ENCODE results near the gene CPM.
"Not testable (repeated sequence)": the region's sequence is repeated elsewhere in the genome, so short reads cannot be mapped to it uniquely, and the experiment has no call there.

The CPM gene

GRCh38 chr12:68851592-68852306 is 81.2 kb downstream of the CPM start:
- no peak for DNase-seq (ENCODE audit: low spot score)

DNA sequence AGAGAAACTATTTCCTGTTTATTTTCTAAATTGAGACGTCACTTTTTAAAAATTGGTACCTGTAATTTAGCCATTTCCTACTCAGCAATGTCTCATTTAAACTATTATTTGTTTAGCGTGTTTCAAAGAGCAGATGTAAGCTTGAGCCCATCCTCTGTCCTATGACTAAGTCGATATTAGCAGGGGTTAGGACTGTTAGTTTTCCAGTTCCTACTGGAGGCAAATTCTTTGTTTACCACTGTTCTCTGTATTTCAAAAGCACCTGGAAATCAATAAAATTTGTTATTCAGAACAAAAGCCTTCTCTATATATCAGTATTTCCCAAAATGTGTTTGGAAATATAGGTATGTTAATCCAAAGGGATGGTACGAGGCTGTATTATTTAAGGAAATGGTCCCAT is 82.6 kb downstream of the CPM start:
- DNase-seq (ENCODE audit: low spot score): no peak

GRCh38 chr12:68846811-68847210 is 86.2 kb downstream of the CPM start:
- DNase-seq (ENCODE audit: low spot score): no peak

GRCh38 chr12:68844788-68845695 is 87.9 kb downstream of the CPM start:
- no peak for DNase-seq (ENCODE audit: low spot score)

- no peak for DNase-seq (ENCODE audit: low spot score)
Observed at GRCh38 chr12:68844318-68844745, 88.6 kb downstream of the CPM start.

DNA sequence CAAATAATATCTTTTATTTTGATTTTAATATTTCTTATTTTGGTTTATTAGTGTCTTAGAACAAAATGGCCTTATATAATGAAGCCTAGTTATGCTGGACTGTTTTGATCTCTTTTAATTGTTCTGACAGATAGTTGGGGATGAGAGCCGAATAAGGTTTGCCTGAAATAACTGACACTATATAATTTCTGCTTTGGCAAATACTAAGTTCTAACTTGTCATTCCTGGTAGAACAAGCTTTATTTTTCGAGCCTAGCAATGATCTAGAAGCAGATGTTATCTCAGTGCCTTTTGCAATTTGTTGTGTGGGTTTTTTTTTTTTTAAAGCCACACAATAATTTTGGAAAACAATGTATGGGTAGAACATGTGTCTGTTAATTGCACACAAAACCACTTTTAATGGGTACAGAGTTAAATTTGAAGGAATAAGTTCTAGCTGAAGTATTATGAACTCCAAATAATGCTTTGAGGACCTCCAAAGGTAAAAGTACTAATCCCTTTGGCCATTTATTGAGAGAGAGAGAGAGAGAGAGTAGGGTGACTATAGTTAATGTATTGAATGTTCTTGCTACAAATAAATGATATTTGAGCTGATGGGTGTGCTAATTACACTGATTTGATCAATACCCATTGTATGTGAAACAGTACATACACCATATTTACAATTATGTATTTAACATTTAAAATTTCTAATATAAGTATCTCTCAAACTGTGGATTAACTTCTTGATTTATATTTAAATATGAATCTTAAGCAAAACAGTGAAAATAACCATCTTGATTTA is 90.0 kb downstream of the CPM start:
- DNase-seq (ENCODE audit: low spot score): no peak

DNA sequence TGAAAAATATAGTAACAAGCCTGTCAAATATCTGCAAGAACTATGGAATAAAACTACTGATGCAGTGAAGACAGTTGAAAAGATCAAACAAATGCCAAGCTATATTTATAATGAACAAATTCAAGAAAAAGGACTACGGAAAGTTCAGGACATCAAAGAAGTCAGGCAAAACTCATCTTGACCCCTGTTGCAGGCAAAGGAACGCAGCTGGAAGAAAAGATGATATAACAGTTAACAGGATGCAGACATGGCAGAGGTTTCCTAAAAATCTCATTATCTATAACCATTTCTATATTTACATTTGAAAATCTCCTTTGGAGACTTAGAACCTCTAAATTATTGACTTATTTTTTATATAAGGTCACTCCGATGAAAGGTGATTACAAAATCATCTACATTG is 90.8 kb downstream of the CPM start:
- no peak for DNase-seq (ENCODE audit: low spot score)

DNA sequence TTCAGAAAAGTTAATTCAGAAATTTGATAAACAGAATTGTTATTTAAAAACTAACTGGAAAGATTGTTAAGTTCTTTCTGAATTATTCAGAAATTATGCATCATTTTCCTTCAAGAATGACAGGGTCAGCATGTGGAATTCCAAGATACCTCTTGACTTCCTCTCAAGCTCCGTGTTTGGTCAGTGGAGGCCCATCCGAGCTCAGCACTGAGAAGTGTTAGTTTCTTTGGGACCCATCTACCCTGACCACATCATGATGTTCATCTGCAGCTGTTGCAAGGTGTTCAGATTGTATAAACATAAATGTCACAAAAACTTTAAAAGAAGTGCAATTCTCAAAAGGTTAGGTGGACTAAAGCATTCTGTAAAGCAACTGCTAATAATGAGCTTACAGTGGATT is 91.3 kb downstream of the CPM start:
- no peak for DNase-seq (ENCODE audit: low spot score)

- not testable (repeated sequence) for DNase-seq (ENCODE audit: low spot score)
Observed at GRCh38 chr12:68841175-68841574, 91.8 kb downstream of the CPM start.

GRCh38 chr12:68839183-68840147 is 93.5 kb downstream of the CPM start:
- DNase-seq (ENCODE audit: low spot score): no peak

DNA sequence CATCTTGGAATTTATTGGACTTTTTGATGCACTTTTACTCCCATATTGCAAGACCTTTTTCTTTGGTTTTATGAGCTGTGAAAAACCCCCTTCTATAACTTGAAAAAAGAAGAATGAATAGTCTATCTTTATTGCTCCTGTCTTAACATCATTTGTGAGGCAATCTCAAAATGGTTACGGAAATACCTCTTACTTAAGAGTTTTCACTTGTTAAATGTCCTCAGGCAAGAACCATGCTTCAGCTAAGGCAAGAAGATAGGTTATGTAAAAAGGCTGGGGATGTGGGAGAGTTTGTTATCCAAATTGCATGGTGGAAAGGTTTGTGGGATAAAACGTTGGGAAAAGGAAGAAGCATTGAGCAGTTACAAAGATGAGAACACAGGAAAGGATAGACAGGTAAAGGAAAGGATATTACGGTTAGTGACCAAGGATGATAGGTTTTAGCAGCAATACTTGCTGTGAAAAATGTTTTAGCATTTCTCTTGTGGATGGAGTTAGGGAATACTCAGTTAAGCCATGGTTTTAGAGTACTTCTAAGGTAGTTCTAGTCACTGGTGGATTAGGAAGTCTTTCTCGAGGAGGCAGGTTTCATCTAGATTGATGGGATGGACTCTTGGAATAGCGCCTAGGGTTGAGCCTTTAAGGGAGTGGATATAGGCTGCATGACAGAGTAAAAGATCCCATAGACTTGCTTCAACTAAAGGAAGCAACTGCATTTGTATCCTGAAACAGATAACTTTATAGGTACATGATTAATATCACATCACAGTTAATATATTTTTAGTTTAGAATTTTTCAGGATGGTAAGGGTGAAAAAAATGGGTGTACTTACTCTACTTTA is 94.7 kb downstream of the CPM start:
- DNase-seq (ENCODE audit: low spot score): no peak

- no peak for DNase-seq (ENCODE audit: low spot score)
Observed at GRCh38 chr12:68837215-68837614, 95.8 kb downstream of the CPM start.

DNA sequence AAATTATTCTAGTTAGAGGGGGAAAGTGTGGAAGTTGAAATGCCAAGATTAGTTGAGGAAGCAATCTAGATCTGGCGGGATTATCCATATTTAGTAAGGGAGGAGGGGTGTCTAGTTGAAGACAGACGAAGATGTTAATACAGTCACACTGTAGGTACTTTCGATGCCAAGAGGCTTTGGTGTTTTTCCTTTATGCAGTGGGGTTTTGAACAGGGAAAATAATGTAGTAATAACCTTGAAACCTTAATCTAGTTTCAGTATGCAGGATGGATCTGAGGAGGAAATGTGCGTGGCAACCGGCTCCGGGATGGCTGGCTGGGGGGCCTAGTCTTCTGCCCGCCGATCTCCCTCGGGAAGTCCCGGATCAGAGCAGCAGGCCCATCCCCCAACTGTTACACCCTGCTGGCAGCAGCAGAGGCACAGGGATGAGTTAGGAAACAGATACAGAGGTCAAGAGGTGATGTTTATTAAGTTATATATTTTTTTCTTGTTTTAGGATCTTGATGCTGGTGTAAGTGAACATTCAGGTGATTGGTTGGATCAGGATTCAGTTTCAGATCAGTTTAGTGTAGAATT is 97.5 kb downstream of the CPM start:
- peak; percentile 31 for DNase-seq (ENCODE audit: low spot score)

DNA sequence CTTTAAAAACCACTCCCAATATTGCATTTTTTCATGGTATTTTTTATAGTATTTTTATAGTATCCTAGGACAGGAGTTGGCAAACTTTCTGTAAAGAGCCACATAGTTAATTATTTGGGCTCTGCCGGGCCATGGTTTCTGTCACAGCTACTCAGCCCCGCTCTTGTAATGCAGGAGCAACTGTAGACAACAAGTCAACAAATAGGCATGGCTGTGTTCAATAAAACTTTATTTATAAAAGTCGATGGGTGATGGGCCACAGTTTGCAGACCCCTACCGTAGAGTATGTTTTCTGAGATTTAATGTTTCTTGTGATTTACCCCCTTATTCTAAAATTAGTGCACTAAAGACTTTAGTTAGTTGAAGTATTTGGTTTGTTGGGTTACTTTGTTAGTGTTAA is 99.5 kb downstream of the CPM start:
- DNase-seq (ENCODE audit: low spot score): no peak

DNA sequence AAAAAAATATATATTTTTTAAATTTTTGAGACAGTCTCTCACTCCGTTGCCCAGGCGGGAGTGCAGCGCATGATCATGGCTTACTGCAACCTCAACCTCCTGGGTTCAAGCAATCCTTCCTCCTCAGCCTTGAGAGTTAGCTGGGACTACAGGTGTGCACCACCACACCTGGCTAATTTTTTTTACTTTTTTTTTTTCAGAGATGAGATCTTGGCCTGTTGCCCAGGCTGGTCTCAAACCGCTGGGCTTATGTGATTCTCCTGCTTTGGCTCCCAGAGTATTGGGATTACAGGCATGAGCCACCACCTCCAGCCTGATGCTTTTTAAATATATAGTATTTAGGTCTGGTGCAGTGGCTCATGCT is 100.5 kb downstream of the CPM start:
- no peak for DNase-seq (ENCODE audit: low spot score)

- no peak for DNase-seq (ENCODE audit: low spot score)
Observed at GRCh38 chr12:68831751-68832503, 101.0 kb downstream of the CPM start.

GRCh38 chr12:68831272-68831671 is 101.7 kb downstream of the CPM start:
- DNase-seq (ENCODE audit: low spot score): peak; percentile 55

DNA sequence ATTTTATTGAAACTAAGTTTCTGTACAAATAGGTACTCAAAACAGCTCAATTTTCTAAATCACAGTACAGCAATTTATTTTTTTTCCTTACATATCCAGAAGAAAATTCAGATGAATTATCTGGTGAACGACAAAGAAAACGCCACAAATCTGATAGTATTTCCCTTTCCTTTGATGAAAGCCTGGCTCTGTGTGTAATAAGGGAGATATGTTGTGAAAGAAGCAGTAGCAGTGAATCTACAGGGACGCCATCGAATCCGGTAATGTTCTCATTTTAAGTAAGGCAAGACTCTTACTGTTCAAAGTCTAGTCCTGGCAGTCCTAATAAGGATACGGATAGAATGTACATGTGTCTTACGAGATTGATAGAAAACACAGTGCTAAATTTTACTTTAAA is 104.3 kb downstream of the CPM start:
- no peak for DNase-seq (ENCODE audit: low spot score)

GRCh38 chr12:68827895-68828671 is 104.9 kb downstream of the CPM start:
- no peak for DNase-seq (ENCODE audit: low spot score)

Measured in iPS-NIHi11 (cell line).